ENCODE measurements around the gene ANP32E.

ANP32E gene

GRCh38 chr1:150185481-150185880 is 50.4 kb downstream of the ANP32E start:
- no peak overlapping the region for H3K9ac ChIP-seq
- peak overlapping the region in 3 of 11 experiments; percentile 73 to 88 (median 74); a peak in 4 of 22 replicates for H3K4me2 ChIP-seq
- H4K20me1 ChIP-seq: no peaks in the 10 kb centered on the region
- H3K4me1 ChIP-seq: peaks cover 17 to 69% (median 39%) of the 10 kb centered on the region in 10 experiments
- H3K4me3 ChIP-seq: no peak overlapping the region
- TF ChIP-seq Cebpa-rat (IDR thresholded peaks at IDR 0.05): no peak
- no peaks in the 10 kb centered on the region for H3K36me3 ChIP-seq
- H3K9me3 ChIP-seq (replicated peaks in 1 of 11): no peaks in the 10 kb centered on the region
- peak overlapping the region in 5 of 11 experiments; percentile 79 to 87 (median 85); a peak in 5 of 22 replicates for H3K27ac ChIP-seq
- no peaks in the 10 kb centered on the region for H3K27me3 ChIP-seq

GRCh38 chr1:150183061-150183460 is 52.9 kb downstream of the ANP32E start:
- no peaks in the 10 kb centered on the region for H3K36me3 ChIP-seq
- H3K9ac ChIP-seq: no peak overlapping the region
- no peak for TF ChIP-seq Cebpa-rat (IDR thresholded peaks at IDR 0.05)
- H3K27ac ChIP-seq: peak overlapping the region in 1 of 11 experiments; percentile 2; a peak in 2 of 22 replicates
- peaks cover 15 to 90% (median 55%) of the 10 kb centered on the region in 10 experiments for H3K4me1 ChIP-seq
- peak overlapping the region in 4 of 11 experiments; percentile 20 to 62 (median 56); a peak in 6 of 22 replicates for H3K4me2 ChIP-seq
- H3K27me3 ChIP-seq: no peaks in the 10 kb centered on the region
- H3K9me3 ChIP-seq (replicated peaks in 1 of 11): no peaks in the 10 kb centered on the region
- no peaks in the 10 kb centered on the region for H4K20me1 ChIP-seq
- no peak overlapping the region for H3K4me3 ChIP-seq

- Histone ChIP-seq H3K36me3 (no peaks in the 10 kb centered on the region), H3K9ac (no peak overlapping the region), H4K20me1 (no peaks in the 10 kb centered on the region), H3K4me3 (no peak overlapping the region), H3K27me3 (no peaks in the 10 kb centered on the region), H3K27ac (no peak overlapping the region), H3K4me2 (peak overlapping the region in 3 of 11 experiments; percentile 58 to 66 (median 62); a peak in 3 of 22 replicates), H3K4me1 (peaks cover 7 to 90% (median 50%) of the 10 kb centered on the region in 10 experiments; a peak in 18 of 20 replicates), H3K9me3 (replicated peaks in 1 of 11) (no peaks in the 10 kb centered on the region)
- no peak for TF ChIP-seq Cebpa-rat (IDR thresholded peaks at IDR 0.05)
Observed at GRCh38 chr1:150182247-150182646, 53.7 kb downstream of the ANP32E start.

- H3K27me3 ChIP-seq: no peaks in the 10 kb centered on the region
- no peaks in the 10 kb centered on the region for H3K36me3 ChIP-seq
- H3K4me3 ChIP-seq: no peak overlapping the region
- H3K4me2 ChIP-seq: peak overlapping the region in 6 of 11 experiments; percentile 35 to 69 (median 61); a peak in 12 of 22 replicates
- H3K9ac ChIP-seq: no peak overlapping the region; a peak in 1 of 22 replicates
- H3K4me1 ChIP-seq: peaks cover 7 to 92% (median 45%) of the 10 kb centered on the region in 10 experiments; a peak in 17 of 20 replicates
- H4K20me1 ChIP-seq: no peaks in the 10 kb centered on the region
- no peak for TF ChIP-seq Cebpa-rat (IDR thresholded peaks at IDR 0.05)
- peak overlapping the region in 4 of 11 experiments; percentile 2 to 48 (median 45); a peak in 5 of 22 replicates for H3K27ac ChIP-seq
- no peaks in the 10 kb centered on the region for H3K9me3 ChIP-seq (replicated peaks in 1 of 11)
Observed at GRCh38 chr1:150180474-150180873, 55.4 kb downstream of the ANP32E start.

GRCh38 chr1:150179867-150180266 is 56.0 kb downstream of the ANP32E start:
- H3K36me3 ChIP-seq: no peaks in the 10 kb centered on the region

GRCh38 chr1:150178548-150178947 is 57.4 kb downstream of the ANP32E start:
- TF ChIP-seq Cebpa-rat (IDR thresholded peaks at IDR 0.05): peak in 4 of 11 experiments; percentile 39 to 41 (median 40); a peak in 3 of 22 replicates
- Histone ChIP-seq H3K4me3 (no peak overlapping the region), H3K4me2 (peak overlapping the region in 8 of 11 experiments; percentile 14 to 69 (median 60); a peak in 14 of 22 replicates)

More at GRCh38 chr1:150179867-150180266, 56.0 kb downstream of the ANP32E start:
- peaks cover 7 to 94% (median 45%) of the 10 kb centered on the region in 10 experiments; a peak in 17 of 20 replicates for H3K4me1 ChIP-seq
- no peaks in the 10 kb centered on the region for H3K27me3 ChIP-seq
- H3K9ac ChIP-seq: no peak overlapping the region
- H3K4me2 ChIP-seq: peak overlapping the region in 5 of 11 experiments; percentile 58 to 69 (median 62); a peak in 10 of 22 replicates
- H3K9me3 ChIP-seq (replicated peaks in 1 of 11): no peaks in the 10 kb centered on the region
- peak overlapping the region in 3 of 11 experiments; percentile 44 to 48 (median 46); a peak in 6 of 22 replicates for H3K27ac ChIP-seq
- H4K20me1 ChIP-seq: no peaks in the 10 kb centered on the region
- H3K4me3 ChIP-seq: no peak overlapping the region
- no peak for TF ChIP-seq Cebpa-rat (IDR thresholded peaks at IDR 0.05)

GRCh38 chr1:150176593-150176992 is 59.3 kb downstream of the ANP32E start:
- no peaks in the 10 kb centered on the region for H3K9me3 ChIP-seq (replicated peaks in 1 of 11)
- no peaks in the 10 kb centered on the region for H4K20me1 ChIP-seq
- no peak overlapping the region for H3K4me3 ChIP-seq
- no peaks in the 10 kb centered on the region for H3K27me3 ChIP-seq
- H3K9ac ChIP-seq: no peak overlapping the region; a peak in 1 of 22 replicates
- H3K4me1 ChIP-seq: peaks cover 6 to 77% (median 40%) of the 10 kb centered on the region in 10 experiments; a peak in 17 of 20 replicates
- H3K4me2 ChIP-seq: peak overlapping the region in 6 of 11 experiments; percentile 13 to 69 (median 62); a peak in 11 of 22 replicates
- TF ChIP-seq Cebpa-rat (IDR thresholded peaks at IDR 0.05): peak in 6 of 11 experiments; percentile 17 to 83 (median 33); a peak in 5 of 22 replicates
- H3K27ac ChIP-seq: peak overlapping the region in 6 of 11 experiments; percentile 23 to 64 (median 44); a peak in 9 of 22 replicates
- H3K36me3 ChIP-seq: no peaks in the 10 kb centered on the region

More at GRCh38 chr1:150178548-150178947, 57.4 kb downstream of the ANP32E start:
- no peaks in the 10 kb centered on the region for H3K27me3 ChIP-seq
- no peaks in the 10 kb centered on the region for H3K9me3 ChIP-seq (replicated peaks in 1 of 11)
- no peaks in the 10 kb centered on the region for H3K36me3 ChIP-seq
- H3K4me1 ChIP-seq: peaks cover 7 to 91% (median 44%) of the 10 kb centered on the region in 10 experiments; a peak in 17 of 20 replicates
- peak overlapping the region in 5 of 11 experiments; percentile 6 to 53 (median 45); a peak in 8 of 22 replicates for H3K27ac ChIP-seq
- no peaks in the 10 kb centered on the region for H4K20me1 ChIP-seq
- no peak overlapping the region; a peak in 1 of 22 replicates for H3K9ac ChIP-seq

GRCh38 chr1:150173141-150173585 is 62.7 kb downstream of the ANP32E start:
- H3K4me2 ChIP-seq: 0 out of 22 replicates have a peak overlapping the region, but pooled peaks of 1 of the 11 experiments have one; percentile 21
- H3K4me1 ChIP-seq: peaks cover 0 to 70% (median 12%) of the 10 kb centered on the region in 10 experiments; a peak in 13 of 20 replicates
- no peaks in the 10 kb centered on the region for H3K27me3 ChIP-seq
- H3K9me3 ChIP-seq (replicated peaks in 1 of 11): no peaks in the 10 kb centered on the region
- H3K9ac ChIP-seq: no peak overlapping the region
- H3K36me3 ChIP-seq: no peaks in the 10 kb centered on the region
- no peaks in the 10 kb centered on the region for H4K20me1 ChIP-seq
- no peak overlapping the region for H3K27ac ChIP-seq
- no peak overlapping the region for H3K4me3 ChIP-seq
- TF ChIP-seq Cebpa-rat (IDR thresholded peaks at IDR 0.05): no peak

GRCh38 chr1:150171801-150172200 is 64.1 kb downstream of the ANP32E start:
- Histone ChIP-seq H4K20me1 (no peaks in the 10 kb centered on the region), H3K9me3 (replicated peaks in 1 of 11) (no peaks in the 10 kb centered on the region), H3K9ac (no peak overlapping the region)

More at GRCh38 chr1:150171801-150172200, 64.1 kb downstream of the ANP32E start:
- Histone ChIP-seq H3K4me1 (peaks cover 0 to 60% (median 6%) of the 10 kb centered on the region in 10 experiments; a peak in 11 of 20 replicates), H3K27me3 (no peaks in the 10 kb centered on the region), H3K4me2 (peak overlapping the region in 2 of 11 experiments; percentile 4 to 9; a peak in 2 of 22 replicates), H3K27ac (no peak overlapping the region), H3K4me3 (no peak overlapping the region), H3K36me3 (no peaks in the 10 kb centered on the region)
- no peak for TF ChIP-seq Cebpa-rat (IDR thresholded peaks at IDR 0.05)

Measured in BLaER1 treated with 17β-estradiol and CSF1 and Interleukin-3, amounts not matched to agents 10 nM and 100 nM (cell line).